Fibroblast of skin of right quadriceps (primary cell): ENCODE results near the gene KLF4.
"Not testable (repeated sequence)": the region's sequence is repeated elsewhere in the genome, so short reads cannot be mapped to it uniquely, and the experiment has no call there.

Experiments used
- DNase-seq: peaks from one replicate; pipeline ENCODE4 v3.0.0-alpha.2; 2013

The KLF4 gene

DNA sequence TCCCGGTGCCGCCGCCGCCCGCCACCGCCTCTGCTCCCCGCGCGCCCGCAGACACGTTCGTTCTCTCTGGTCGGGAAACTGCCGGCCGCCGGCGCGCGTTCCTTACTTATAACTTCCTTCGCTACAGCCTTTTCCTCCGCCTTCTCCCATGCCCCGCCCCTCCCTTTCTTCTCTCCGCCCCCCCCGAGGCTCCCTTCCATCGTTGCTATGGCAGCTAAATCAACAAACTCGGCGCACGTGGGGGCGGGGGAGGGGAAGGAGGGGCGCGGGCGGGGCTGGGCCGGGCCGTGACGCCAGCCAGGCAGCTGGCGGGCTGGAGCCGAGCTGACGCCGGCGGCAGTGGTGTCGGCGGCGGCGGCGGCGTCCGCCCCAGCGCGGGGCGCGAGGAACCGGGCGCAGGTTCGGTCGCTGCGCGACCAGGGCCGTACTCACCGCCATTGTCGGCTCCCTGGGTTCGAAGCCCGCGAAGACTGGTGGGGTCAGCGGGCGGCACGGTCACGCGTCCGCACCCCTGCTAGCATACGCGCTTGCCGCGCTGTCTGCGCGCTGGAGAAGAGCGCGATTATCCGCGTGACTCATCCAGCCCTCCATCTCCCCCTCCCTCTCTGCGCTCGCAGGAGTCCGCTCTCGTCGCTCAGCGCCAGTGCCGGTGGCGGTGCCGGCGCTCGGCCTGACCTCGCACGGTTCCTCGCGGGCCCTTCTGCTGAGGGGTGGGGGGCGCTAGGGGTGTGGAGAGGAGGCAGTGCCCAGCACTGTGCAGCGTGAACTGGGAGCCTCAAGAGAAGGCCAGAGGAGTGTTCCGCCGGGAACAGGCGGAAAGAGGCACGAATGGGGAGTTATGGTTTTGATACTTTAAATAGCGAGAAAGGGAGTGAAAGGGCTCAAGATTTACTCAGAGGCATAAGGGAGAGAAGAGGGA lies at the start of gene KLF4:
KLF4 (minus strand) TSS at position 83 of the 919 bp plus-strand sequence. CDS start 597 bp downstream, outside the sequence.
- DNase-seq = peak; percentile 96

DNA sequence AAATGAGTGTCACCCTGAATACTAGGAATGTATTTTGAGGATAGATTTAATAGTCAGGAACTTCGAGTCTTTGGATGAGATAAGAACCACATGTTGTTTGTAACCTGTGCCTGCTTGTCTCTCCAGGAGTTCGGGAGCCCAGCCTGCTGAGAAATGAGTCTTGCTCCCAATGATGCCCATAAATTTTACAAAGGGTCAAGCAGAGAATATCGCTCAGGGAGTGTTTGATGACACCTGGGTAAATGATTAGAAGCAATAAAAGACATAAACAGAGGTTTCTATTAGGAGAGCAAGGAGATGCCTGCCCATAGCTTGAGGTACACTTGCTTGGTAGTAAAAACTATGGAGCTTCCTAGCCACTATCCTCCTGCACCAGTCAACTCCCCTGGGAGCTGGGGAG lies 46.9 kb upstream of the KLF4 start:
- no peak for DNase-seq

DNA sequence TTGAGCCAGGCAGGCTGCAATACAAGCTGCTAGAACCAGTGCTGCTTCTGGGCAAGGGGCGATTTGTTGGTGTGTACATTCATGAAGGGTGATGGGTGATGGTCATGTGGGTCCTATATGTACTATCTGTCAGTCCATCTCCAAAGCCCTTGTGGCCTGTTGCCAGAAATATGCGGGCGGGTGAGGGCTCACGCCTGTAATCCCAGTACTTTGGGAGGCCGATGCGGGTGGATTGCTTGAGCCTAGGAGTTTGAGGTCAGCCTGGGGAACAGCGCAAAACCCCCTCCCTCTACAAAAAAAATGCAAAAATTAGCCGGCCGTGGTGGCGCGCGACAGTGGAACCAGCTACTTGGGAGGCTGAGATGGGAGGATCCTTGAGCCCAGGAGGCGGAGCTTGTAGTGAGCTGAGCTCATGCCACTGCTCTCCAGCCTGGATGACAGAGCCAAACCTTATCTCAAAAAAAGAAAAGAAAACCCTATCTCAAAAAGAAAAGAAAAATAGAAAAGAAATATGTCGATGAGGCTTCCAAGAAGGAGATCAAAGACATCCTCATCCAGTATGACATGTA lies 45.0 kb upstream of the KLF4 start:
- DNase-seq = no peak

DNA sequence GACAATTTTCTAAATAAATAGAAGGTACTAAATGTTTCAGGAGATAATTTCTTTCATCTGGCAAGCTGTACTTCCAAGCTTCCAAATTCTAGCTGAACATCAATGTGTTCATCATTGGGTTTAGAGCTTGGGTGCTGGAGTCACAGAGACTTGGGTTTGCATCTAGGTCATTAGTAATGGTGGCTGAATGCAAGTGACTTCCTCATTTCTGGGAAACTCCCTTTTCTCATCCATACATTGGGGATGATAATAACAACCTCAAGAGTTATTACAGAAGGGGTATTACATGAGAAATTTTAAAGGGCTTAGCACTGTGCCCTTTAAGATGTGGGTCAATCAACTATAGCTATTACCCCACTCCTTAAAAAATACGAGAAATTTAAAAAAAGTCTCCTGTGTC lies 41.1 kb upstream of the KLF4 start:
- no peak for DNase-seq

DNA sequence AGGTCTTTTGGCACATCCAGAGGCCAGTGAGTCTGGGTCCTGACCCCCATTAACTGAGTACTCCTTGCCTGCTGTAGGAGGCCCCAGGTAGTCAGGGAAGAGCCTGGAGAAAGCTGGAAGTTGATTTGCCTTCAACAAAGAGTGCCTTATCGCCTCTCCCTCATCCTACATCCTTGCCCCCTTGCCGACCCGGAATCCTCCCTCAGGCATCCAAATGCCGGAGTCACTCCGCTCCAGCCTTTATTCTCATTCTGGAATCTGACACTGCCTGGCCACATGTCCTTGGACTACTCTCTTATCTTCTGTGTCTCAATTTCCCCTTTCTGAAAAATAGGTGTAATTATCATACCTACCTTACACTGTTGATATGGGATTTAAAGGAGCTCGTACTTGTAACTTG lies 39.1 kb upstream of the KLF4 start:
- DNase-seq = no peak

DNA sequence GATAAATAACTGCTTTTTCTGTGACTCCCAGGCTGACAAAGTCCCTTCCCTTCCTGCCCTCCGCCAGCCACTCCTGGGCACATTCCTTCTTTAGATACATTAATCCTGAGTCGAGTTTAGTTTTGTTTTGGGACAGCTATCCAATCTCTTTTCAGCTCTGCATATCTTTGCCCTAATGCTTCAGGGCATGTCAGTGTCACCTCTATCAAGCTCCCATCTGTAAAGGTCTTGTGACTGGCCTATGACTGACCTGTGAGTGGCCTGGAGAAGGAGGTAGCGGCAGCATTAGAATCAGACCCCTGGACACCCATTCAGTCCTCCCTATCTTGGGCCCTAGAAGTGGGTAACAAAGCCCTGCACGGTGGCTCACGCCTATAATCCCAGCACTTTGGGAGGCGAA lies 34.0 kb upstream of the KLF4 start:
- no peak for DNase-seq

DNA sequence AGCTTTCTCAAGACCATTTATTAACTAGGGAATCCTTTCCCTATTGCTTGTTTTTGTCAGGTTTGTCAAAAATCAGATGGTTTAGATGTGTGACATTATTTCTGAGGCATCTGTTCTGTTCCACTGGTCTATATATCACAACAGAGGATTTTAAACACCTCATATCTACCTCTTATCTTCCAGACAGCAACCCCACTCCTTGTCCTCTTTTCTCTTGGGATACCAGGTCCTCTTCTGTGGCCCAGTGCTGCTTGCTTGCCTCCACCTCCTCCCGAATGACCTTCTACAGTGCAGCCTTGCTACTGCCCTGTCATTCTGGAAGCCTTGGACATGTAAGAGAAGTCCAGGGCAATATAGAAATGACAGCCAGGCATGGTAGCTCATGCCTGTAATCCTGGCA lies 30.6 kb upstream of the KLF4 start:
- DNase-seq = no peak

DNA sequence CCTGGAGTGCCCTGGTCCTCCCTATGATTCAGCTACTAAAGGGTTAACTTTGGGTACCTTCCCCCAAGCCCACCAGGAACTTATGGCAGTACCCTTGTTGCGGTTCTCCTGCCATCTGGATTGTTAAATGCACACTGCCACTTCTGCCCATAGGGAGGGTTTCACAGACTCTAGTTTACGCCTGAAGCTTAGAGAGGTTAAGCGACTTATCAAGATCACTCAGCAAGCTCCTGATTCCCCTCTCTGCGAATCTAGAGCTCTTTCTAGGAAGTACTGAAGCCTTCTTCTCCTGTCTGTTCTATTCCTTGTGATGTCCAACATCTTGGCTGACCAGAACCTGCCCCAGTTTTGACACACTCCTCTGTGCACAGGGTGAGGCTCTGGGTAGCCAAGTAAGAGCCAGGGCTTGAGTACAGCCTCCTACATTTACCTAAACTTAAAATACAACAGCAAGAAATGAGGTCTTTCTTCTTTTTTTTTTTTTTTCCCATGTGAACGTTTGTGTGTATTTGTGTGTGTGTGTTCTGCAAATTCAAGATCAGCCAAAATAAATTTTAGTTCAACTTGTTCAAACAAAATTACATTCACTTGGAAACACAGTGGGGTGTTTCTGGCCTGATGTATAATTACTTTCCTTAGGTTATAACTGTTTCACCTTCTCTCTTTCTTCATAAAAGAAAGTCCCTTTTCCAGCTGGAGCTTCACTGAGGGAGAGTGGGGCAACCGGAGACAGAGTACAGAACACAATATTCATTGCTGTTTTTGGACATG lies 28.7 kb upstream of the KLF4 start:
- DNase-seq = no peak

DNA sequence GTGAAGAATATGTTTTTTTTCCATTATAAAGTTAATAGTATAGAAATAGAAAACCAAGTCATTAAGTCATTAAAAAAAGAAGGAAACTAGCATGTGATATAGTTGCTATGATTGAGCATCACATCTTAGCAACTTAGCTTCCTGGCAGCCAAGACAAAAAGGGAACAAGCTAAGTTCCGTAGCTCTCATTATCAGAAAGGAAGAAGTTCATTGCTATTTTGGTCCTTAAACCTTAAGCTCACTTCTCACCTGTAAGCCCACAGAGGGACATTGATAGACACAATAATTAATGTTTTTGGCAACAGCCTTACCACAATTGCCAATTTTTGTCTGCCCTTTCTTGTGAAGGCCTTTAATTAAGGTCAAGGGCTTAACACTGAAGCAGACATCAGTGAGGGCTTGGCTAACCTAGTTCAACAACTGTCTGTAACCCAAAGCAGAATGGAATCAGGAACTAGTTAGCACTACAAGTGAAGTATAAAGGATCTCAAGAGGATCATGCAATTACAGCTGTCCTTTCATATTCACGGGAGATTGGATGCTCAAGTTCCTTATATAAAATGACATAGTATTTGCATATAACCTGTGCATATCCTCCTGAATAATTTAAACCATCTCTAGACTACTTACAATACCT lies 24.0 kb upstream of the KLF4 start:
- no peak for DNase-seq

DNA sequence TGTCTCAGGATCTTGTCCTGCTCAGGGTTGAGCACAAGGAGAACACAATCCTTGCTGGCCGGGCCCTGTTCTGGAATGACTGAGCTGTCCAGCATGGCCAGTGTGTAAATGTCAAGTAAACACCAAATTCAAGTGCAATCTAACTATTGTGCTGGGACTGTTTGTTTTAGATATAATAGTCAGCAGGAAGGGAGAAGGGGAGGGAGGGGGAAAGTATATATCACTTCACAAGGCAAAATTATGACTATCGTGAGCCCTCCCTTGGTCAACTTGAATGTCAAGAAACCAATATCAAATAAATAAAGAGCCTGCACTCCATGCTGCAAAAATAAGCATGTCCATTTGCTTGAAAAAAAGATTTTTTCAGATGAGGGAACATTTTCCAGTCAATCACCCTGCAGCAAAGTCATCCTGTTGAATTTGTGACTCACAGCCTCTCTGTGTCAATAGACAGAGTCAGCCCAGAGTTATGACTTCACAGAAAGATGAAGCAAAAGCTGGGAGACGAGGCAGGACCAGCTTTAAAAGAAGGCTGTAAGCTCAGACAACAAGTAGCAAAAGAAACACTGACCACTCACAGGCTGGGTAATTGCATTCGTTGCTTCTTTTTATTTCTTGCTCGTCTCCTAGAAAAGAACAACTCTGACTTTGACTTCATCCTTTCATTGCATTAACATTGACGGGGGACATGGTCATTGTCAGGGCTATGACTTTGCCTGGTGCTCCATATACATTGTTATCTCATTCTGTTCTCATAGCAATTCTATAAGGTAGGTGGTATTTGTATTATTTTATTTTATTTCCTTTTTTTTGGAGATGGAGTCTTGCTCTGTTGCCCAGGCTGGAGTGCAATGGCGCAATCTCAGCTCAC lies 15.3 kb upstream of the KLF4 start:
- DNase-seq = peak; percentile 78

DNA sequence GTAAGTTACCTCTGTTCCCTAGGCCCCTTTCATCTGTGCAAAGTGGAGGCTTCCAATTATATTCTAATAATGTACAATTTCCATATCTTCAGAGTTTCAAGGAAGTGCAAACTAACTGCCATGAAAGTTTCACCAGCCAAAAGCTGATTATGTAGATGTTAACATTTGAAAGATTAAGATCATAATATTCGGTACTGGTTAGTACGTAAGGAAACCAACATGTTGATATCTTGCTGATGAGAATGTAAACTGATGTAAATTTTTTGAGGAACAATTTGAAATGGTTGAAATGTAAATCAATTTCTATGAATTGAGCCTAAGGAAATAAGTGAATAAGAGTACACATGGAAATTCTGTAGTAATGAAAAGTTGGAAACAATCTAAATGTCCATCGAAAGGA lies 12.9 kb upstream of the KLF4 start:
- DNase-seq = no peak

DNA sequence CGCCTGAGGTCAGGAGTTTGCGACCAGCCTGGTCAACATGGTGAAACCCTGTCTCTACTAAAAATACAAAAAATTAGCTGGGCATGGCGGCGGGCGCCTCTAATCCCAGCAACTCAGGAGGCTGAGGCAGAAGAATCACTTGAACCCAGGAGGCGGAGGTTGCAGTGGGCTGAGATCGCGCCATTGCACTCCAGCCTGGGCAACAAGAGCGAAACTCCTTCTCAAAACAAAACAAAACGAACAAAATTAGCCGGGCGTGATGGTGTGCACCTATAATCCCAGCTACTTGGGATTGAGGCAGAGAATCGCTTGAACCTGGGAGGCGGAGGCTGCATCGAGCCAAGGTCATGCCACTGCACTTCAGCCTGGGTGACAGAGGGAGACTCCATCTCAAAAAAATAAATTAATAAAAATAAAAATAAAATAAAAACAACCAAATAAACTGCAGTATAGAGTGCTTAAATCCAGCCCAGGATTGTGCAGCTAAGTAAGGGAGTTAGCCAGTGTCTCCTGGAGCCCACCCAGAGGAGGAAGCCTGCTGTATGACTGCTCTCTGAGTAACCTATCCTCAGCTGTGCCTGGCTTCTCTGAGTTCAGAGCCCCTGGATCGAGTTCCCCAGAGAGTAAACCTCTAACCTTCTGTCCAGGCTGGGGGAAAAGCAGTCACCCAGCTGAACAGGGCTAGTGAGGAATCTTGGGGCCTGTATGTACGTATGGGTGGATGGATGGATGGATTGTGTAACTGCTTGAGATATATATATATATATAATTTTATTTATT lies 11.0 kb upstream of the KLF4 start:
- peak; percentile 52 for DNase-seq

DNA sequence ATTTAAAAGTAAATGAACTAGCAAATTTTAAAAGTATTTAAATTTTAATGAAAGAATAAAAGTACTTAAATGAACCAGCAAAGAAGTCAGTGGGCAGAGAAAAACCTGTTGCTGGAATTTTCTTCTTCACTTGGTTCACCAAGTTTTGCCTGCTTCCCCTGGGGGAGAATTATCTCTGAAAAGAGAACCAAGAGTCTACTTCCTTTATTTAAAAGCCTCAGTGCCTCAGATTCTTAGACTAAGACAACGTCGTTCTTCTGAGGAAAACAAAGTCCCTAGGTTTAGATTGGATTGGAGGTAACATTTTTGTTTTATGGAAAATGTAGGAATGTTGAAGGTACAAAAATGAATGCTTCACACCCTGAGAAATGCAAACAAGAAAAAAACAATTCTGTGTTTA lies 7.4 kb upstream of the KLF4 start:
- DNase-seq = no peak

DNA sequence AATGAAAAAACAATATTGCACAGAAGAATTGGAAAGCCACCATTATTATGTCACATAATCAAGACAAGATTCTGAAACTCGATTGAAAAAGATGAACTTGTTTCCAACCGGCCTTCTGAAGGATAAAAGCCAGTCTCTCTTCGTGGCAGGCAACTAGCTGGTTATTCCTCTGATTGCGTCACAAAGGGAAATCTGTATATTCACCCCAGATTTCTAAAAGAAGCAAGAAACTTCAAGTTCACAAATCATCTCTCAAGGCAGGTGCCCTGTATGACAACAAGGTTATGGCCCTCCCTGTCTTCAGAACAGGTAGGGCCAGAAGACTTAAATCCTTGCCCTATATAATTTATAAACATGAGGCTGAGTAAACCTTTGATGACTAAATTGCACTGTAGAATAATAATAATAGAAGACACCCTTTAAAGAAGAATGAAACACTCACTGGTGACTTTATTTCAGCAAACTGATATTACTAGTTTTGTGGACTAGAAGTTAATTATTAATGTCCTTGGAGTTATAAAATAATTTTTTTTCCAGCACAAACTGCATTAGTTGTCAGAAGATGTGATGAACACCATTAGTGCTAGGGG lies 2.9 kb upstream of the KLF4 start:
- DNase-seq = no peak

DNA sequence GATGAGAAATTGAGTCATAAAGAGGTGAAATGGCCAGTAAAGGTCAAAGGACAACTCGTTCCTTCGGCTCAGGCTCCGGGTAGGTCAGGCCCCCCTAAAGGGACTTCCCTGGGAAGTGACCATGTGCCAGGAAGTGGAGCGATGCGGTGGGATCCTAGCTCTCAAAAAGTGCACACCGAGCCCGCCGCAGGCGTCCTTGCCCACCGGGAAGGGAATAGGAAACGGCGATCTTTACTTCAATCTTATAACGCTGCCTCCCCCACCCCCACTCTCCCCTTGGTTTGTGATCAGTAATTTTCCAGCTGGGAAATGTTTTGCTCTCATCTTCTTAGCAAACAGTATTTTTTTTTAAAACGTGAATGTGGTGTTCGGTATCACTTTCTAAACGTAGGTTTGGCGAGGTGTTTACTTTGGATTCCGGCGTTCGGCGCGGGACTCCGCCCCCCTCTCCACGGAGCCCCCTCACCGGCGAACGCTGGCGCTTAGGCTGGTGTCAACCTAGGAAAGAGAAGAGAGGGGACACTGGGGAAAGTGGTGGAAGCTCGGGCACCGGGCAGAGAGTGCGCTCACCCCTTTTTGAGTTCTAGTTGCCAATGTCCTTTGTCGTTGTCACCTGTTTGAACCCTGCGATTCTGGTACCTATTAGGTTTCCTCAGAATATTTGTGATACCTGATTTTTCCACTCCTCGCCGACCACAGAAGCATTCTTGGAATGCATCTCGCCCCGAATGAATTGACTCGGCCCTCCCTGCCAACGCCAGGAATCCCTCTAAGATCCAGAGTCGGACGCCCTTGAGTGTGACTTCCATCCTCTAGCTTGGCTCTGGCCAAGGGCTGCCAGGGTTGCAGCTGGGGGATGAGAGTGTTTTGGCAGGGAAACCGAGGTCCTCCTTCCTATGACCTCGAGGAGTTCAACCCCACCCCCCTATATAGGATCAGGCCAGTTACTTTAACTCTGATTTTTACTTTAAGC lies 1.8 kb upstream of the KLF4 start:
- DNase-seq = no peak

DNA sequence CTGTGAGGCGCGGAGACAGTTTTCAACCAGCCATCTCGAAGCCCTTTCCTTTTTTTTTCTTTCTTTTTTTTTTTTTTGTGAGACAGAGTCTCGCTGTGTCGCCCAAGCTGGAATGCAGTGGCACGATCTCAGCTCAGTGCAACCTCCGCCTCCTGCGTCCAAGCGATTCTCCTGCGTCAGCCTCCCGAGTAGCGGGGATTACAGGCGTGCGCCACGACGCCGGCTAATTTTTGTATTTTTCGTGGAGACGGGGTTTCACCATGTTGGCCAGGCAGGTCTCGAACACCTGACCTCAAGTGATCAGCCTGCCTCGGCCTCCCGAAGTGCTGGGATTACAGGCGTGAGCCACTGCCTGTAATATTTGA lies 1.0 kb upstream of the KLF4 start:
- not testable (repeated sequence) for DNase-seq

DNA sequence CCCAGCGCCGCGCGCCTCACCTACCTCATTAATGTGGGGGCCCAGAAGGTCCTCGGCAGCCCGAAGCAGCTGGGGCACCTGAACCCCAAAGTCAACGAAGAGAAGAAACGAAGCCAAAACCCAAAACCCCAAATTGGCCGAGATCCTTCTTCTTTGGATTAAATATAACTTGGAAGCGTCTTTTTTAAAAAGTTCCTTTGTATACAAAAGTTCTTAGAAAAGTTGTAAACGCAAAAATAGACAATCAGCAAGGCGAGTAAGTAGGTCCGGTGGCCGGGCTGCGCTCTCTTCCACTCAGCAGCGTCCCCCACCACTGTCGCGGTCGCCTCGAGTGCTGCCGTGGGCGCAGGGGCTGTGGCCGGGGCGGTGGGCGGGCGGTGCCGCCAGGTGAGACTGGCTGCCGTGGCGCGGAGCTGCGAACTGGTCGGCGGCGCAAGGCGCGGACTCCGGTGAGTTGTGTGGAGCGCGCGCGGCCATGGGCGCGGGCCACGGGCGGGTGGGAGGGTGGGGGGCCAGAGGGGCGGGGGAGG lies 360 bp downstream of the KLF4 start:
- no peak for DNase-seq

DNA sequence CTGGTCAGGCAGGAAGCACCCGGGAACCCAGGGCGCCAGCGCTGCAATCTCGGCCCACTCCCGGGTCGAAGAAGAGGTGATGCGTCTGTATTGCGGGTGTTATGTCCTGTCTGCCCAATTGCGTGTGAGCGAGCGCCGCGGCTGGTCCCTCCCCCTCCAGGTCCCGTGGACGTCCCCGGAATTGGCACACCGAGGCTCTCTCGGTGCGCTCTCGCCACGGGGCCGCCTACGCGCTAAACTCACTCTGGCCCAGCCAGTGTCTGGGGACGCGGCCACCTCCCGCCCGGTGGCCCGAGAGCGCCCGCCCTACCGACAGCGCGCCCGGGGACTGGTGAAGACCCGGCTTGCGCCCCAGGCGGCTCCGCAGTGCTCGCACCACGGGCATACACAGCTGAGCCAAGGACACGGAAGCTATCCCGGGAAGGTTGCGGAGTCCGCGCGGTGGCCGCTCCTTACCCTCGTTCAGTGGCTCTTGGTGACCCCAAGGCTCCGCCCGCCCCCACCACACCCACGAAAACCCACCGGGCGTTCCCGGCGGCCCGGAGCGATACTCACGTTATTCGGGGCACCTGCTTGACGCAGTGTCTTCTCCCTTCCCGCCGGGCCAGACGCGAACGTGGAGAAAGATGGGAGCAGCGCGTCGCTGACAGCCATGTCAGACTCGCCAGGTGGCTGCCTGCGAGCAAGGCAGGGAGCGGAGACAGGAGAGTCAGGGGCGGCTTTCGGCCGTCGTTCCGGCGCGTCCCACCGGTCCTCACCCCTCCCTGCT lies 1.0 kb downstream of the KLF4 start:
- DNase-seq = no peak
